ENCODE results near the gene SUSD1.
A peak's percentile ranks its signal among the peaks of the same experiment; 100 is the strongest.

GRCh38 chr9:112050544-112051475, 124.3 kb downstream of the SUSD1 start:
- TF ChIP-seq POLR2AphosphoS5 (IDR thresholded peaks at IDR 0.05) = peak in 2 of 3 donors; percentile 19 to 53
- no peak for TF ChIP-seq CTCF (IDR thresholded peaks at IDR 0.05)
- no peak for TF ChIP-seq EP300 (IDR thresholded peaks at IDR 0.05)
- no peak for TF ChIP-seq POLR2A (IDR thresholded peaks at IDR 0.05)

All from stomach (tissue), 4 donors.